GM13977 (cell line): ENCODE results near the gene CCDC18.

Experiments used
- DNase-seq: peaks from one replicate; pipeline ENCODE4 v3.0.0; 2012; ENCODE audit warnings: low spot score
- CTCF ChIP-seq: IDR thresholded peaks from 2 replicates; pipeline ENCODE4 v1.5.1; 2012; ENCODE audit warnings: mild to moderate bottlenecking, control low read depth; ENCODE audit not compliant: insufficient read depth; ENCODE audit errors: extremely low read depth, missing control alignments
- in situ Hi-C: fragments of 300-500 bp; cut with MboI; formaldehyde crosslinking; loops from one replicate; pipeline ENCODE4 v1.12.0; 2022; ENCODE audit warnings: low sequenced_read_pairs, low pct_unique_long_range_greater_than_20kb, mixed read lengths, inconsistent platforms; ENCODE audit not compliant: unreplicated experiment

CCDC18 gene, protein sequence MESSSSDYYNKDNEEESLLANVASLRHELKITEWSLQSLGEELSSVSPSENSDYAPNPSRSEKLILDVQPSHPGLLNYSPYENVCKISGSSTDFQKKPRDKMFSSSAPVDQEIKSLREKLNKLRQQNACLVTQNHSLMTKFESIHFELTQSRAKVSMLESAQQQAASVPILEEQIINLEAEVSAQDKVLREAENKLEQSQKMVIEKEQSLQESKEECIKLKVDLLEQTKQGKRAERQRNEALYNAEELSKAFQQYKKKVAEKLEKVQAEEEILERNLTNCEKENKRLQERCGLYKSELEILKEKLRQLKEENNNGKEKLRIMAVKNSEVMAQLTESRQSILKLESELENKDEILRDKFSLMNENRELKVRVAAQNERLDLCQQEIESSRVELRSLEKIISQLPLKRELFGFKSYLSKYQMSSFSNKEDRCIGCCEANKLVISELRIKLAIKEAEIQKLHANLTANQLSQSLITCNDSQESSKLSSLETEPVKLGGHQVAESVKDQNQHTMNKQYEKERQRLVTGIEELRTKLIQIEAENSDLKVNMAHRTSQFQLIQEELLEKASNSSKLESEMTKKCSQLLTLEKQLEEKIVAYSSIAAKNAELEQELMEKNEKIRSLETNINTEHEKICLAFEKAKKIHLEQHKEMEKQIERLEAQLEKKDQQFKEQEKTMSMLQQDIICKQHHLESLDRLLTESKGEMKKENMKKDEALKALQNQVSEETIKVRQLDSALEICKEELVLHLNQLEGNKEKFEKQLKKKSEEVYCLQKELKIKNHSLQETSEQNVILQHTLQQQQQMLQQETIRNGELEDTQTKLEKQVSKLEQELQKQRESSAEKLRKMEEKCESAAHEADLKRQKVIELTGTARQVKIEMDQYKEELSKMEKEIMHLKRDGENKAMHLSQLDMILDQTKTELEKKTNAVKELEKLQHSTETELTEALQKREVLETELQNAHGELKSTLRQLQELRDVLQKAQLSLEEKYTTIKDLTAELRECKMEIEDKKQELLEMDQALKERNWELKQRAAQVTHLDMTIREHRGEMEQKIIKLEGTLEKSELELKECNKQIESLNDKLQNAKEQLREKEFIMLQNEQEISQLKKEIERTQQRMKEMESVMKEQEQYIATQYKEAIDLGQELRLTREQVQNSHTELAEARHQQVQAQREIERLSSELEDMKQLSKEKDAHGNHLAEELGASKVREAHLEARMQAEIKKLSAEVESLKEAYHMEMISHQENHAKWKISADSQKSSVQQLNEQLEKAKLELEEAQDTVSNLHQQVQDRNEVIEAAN (N-terminal part only)

DNA sequence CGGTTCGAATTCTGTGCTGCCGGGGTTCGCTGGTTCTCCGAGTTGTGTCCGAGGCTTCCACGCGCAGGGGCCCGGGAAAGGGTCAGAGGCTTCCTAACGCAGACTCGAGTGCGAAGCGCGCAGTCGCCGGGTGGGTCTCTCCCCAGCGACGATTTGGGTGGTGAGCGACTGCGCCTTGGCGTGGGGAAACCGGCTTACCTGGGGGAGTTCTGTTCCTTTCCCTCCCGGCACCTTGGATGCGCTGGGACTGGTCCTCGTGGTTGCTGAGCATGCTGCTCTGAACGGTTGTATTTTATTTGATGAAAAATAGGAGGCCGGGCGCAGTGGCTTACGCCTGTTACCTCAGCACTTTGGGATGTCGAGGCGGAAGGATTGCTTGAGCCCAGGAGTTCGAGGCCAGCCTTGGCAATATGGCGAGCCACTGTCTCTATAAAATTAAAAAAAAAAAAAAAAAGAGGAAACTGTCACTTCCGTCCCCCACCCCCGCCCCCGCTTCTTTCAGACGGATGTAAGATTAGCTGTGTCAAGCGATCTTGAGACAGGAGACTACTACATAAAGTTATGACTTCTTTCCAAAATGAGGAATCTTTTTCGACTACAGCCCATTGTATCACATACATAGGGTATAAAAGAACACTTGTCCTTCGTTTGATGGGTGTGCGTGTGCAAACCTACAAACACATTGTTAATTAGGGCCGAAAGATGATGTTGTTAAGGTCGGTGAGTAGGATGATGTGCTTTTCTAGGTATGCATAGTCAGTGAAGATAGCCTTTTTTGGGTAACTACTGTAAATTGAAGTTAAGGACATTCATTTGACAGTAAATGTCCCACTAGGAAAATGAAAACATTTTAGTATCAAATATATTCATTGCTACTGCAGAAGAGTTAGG lies at the start of gene CCDC18:
Gene CCDC18 (plus strand): TSS at position 2 of the 891 bp plus-strand sequence. CDS start 2,638 bp downstream, outside the sequence.
- peak; percentile 54 for DNase-seq

DNA sequence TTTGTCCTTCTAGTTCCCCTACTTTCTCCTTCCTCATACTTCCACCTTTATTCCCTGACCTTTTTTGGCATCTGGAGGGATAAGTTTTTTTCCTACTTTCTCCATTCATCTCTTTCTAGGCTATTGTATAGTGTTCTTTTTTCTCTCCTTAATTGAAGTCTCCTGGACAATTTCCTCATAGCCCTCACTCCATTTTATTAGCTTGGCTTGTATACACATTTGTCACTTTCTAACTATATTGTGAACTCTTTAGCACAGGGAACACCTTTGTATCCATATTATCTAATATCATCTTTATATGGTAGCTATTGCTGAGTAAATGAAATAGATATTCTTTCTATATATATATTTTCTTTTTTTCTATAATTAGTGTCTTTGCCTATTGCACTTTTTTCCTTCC lies 47.9 kb upstream of the CCDC18 start:
- TF ChIP-seq CTCF: no peak
- in situ Hi-C loops: no loop called here
- no peak for DNase-seq

More for the DNA sequence above, at the start of gene CCDC18:
- TF ChIP-seq CTCF: no peak
- in situ Hi-C loops: no loop called here

- in situ Hi-C loops: no loop called here
- no peak for TF ChIP-seq CTCF
- no peak for DNase-seq
These were observed 44.1 kb upstream of the CCDC18 start for GRCh38 chr1:93136445-93136844.

DNA sequence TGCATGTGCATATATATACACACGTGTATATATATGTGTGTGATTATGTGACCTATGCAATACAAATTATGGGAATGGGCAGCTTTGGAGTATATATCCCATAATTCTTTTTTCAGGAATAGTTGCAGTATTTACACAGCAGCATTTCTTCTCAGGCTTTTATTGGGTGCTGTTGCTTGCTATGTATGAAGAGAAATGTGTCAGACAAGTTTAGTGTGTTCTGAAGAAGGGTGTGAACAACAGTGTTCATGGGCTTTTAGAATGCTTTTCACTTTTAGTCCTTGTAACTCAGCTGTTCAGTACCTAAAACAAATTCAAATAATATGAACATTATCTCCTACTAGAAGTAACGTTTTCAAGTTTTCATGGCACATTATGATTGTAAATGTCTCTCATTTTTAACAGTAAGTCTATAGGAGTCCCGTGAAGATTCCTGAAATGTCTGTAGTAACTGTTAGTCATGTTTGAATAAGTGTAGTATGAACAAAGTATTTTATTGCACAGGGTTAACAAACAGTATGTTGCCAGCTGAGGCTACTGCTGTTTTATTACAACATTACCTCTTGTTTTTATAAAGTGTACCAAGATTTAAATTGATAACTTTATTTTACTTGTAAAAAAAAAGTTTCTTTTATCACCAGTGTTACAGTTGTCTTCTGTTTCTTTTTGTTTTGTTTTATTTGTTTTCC lies 42.8 kb upstream of the CCDC18 start:
- no peak for TF ChIP-seq CTCF
- in situ Hi-C loops: no loop called here
- DNase-seq: no peak

- in situ Hi-C loops: no loop called here
- TF ChIP-seq CTCF: no peak
- no peak for DNase-seq
These were observed 40.4 kb upstream of the CCDC18 start for GRCh38 chr1:93140106-93140505.
